Lower leg skin (tissue), 3 donors: Measurements from ENCODE around the gene HEPACAM.

ENCODE experiments used
- POLR2A ChIP-seq, 2 donors: fragments of 450-650 bp; IDR thresholded peaks; one replicate each; pipeline ENCODE4 v1.6.1; 2016 to 2017; ENCODE audit warnings: antibody characterized with exemption in 2 of 2, mild to moderate bottlenecking in 1 of 2, moderate library complexity in 1 of 2
- TF ChIP-seq, protein P1 (sequence below), 3 donors: fragments of 450-650 bp; IDR thresholded peaks; one replicate each; pipeline ENCODE4 v1.5.1; 2016; ENCODE audit warnings: antibody characterized with exemption in 3 of 3, mild to moderate bottlenecking in 3 of 3, moderate library complexity in 2 of 3

DNA sequence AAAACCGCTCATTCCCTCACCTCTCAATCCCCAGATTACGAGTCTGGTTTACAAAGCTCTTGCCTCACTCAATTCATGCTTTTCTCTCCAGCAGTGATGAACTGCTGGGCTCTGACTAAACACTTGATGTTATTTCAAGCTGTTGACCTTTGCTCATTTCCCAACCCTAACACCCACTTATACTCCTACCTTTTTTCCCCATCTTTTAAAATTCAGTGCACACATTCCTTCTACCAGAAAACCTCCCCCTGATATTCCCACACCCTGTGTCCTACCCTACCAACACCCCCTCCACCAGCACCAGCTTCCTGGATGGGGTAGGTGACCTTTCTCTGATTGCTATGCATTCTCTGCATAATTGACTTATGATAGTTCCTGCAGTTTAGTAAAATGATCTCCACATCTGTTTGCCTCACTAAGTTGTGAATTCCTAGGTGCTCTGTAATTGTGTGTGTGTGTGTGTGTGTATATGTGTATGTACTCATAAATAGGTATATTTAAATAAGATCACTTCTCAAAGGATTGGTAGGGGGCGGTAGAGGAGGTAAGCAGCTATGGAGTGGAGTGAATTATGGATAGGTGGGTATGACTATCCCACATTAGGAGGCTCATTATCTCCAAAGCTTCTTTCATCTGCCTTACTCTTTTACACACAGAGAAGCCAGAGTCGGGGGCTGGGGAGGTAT lies 842 bp downstream of the HEPACAM start:
- TF ChIP-seq, protein P1, sequence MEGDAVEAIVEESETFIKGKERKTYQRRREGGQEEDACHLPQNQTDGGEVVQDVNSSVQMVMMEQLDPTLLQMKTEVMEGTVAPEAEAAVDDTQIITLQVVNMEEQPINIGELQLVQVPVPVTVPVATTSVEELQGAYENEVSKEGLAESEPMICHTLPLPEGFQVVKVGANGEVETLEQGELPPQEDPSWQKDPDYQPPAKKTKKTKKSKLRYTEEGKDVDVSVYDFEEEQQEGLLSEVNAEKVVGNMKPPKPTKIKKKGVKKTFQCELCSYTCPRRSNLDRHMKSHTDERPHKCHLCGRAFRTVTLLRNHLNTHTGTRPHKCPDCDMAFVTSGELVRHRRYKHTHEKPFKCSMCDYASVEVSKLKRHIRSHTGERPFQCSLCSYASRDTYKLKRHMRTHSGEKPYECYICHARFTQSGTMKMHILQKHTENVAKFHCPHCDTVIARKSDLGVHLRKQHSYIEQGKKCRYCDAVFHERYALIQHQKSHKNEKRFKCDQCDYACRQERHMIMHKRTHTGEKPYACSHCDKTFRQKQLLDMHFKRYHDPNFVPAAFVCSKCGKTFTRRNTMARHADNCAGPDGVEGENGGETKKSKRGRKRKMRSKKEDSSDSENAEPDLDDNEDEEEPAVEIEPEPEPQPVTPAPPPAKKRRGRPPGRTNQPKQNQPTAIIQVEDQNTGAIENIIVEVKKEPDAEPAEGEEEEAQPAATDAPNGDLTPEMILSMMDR (IDR thresholded peaks at IDR 0.05) = no peak
- TF ChIP-seq POLR2A (IDR thresholded peaks at IDR 0.05) = no peak
